ENCODE results near the gene PTCH2. TPM values are rescaled to one million over a fixed set of nuclear protein-coding genes. Genes with fewer than 3 reads are reported as not detected.

PTCH2 gene
- total RNA-seq, 1 experiment from 2014 or later: not detected

GRCh38 chr1:44829506-44830384 lies 13.3 kb downstream of the PTCH2 start:
- Histone ChIP-seq H3K4me1 (ENCODE audit: insufficient read depth, low read length) (no peaks in the 10 kb centered on the region), H2AFZ (ENCODE audit: low read length) (no peak overlapping the region), H3K79me2 (ENCODE audit: low read length) (no peaks in the 10 kb centered on the region), H3K9ac (ENCODE audit: low read length) (no peak overlapping the region), H3K27me3 (ENCODE audit: low read length) (no peaks in the 10 kb centered on the region), H4K20me1 (ENCODE audit: low read length) (no peaks in the 10 kb centered on the region), H3K9me3 (ENCODE audit: low read length) (no peaks in the 10 kb centered on the region), H3K4me3 (ENCODE audit: low read length) (no peak overlapping the region), H3K36me3 (ENCODE audit: low read depth, low read length) (no peaks in the 10 kb centered on the region), H3K27ac (ENCODE audit: low read length) (no peak overlapping the region), H3F3A (ENCODE audit: low read length, unreplicated experiment) (no peaks in the 10 kb centered on the region), H3K9me2 (replicated peaks; ENCODE audit: low read length) (no peaks in the 10 kb centered on the region), H3K4me2 (ENCODE audit: low read length) (no peak overlapping the region)
- ChIA-PET CTCF (no interaction called here), POLR2A (ENCODE audit: unreplicated experiment) (no interaction called here)
- intact Hi-C loops (cut with micrococcal nuclease): loop anchor here (10.0 kb wide), 1 partner anchor 95 kb away; no protein-coding TSS in a partner anchor
- BruUV-seq (replicated peaks): no TSS peak
- DNase-seq (no peak), ATAC-seq (no peak)
- TF ChIP-seq CTCF (conservative IDR thresholded peaks at IDR 0.05; ENCODE audit: low read depth, low read length): no peak

GRCh38 chr1:44828841-44829440 lies 14.1 kb downstream of the PTCH2 start:
- no TSS peak for BruUV-seq (replicated peaks)
- H3K79me2 ChIP-seq (ENCODE audit: low read length): no peaks in the 10 kb centered on the region
- no peaks in the 10 kb centered on the region for H3F3A ChIP-seq (ENCODE audit: low read length, unreplicated experiment)
- H3K9me3 ChIP-seq (ENCODE audit: low read length): no peaks in the 10 kb centered on the region
- ChIA-PET POLR2A (ENCODE audit: unreplicated experiment) (no interaction called here), CTCF (no interaction called here)
- no peaks in the 10 kb centered on the region for H3K27me3 ChIP-seq (ENCODE audit: low read length)
- H3K27ac ChIP-seq (ENCODE audit: low read length): no peak overlapping the region
- DNase-seq (no peak), ATAC-seq (no peak)
- H3K9ac ChIP-seq (ENCODE audit: low read length): no peak overlapping the region
- H4K20me1 ChIP-seq (ENCODE audit: low read length): no peaks in the 10 kb centered on the region
- no peaks in the 10 kb centered on the region for H3K36me3 ChIP-seq (ENCODE audit: low read depth, low read length)
- H3K4me2 ChIP-seq (ENCODE audit: low read length): no peak overlapping the region
- TF ChIP-seq EZH2phosphoT487 (IDR thresholded peaks at IDR 0.05; ENCODE audit: borderline replicate concordance, low read length) (no peak), CTCF (conservative IDR thresholded peaks at IDR 0.05; ENCODE audit: low read depth, low read length) (no peak), EZH2 (IDR thresholded peaks at IDR 0.05; ENCODE audit: low read length, unreplicated experiment) (no peak)
- H3K4me3 ChIP-seq (ENCODE audit: low read length): no peak overlapping the region
- no peaks in the 10 kb centered on the region for H3K4me1 ChIP-seq (ENCODE audit: insufficient read depth, low read length)
- no peaks in the 10 kb centered on the region for H3K9me2 ChIP-seq (replicated peaks; ENCODE audit: low read length)
- intact Hi-C loops (cut with micrococcal nuclease): no loop called here
- H2AFZ ChIP-seq (ENCODE audit: low read length): no peak overlapping the region
